Brain microvascular endothelial cell (primary cell): Measurements from ENCODE around the gene MAPK12.

ENCODE experiments used
- DNase-seq: peaks from one replicate; pipeline ENCODE4 v3.0.0-alpha.2; 2020
- H3K27ac ChIP-seq: fragments of 250-450 bp; sonication (Bioruptor Pico); 2 replicates; pipeline ENCODE4 v1.5.1; 2020; ENCODE audit warnings: mild to moderate bottlenecking, moderate library complexity
- H3K27me3 ChIP-seq: fragments of 250-450 bp; sonication (Bioruptor Pico); replicated peaks from 2 replicates; pipeline ENCODE4 v1.5.1; 2020; ENCODE audit warnings: mild to moderate bottlenecking
- H3K36me3 ChIP-seq: fragments of 250-450 bp; sonication (Bioruptor Pico); replicated peaks from 2 replicates; pipeline ENCODE4 v1.5.1; 2020; ENCODE audit warnings: mild to moderate bottlenecking
- H3K4me3 ChIP-seq: 2 replicates; pipeline ENCODE4 v1.5.1; 2011; ENCODE audit warnings: low read depth, mild to moderate bottlenecking, control low read depth, low read length, moderate library complexity
- CTCF ChIP-seq: IDR thresholded peaks from 2 replicates; pipeline ENCODE4 v1.5.1; 2011; ENCODE audit warnings: low read depth, mild to moderate bottlenecking, moderate library complexity, low read length, control low read depth, inconsistent platforms; ENCODE audit errors: missing control alignments
- in situ Hi-C: cut with HindIII; loops from 2 replicates; pipeline ENCODE4 v1.10.0; 2017; ENCODE audit warnings: low sequenced_read_pairs, low pct_ligation_motif_present

Gene MAPK12

GRCh38 chr22:50243685-50244419, 17.6 kb downstream of the MAPK12 start:
- Histone ChIP-seq H3K4me3 (peak overlapping the region; percentile 97), H3K27me3 (no peaks in the 10 kb centered on the region), H3K27ac (peak overlapping the region; percentile 89), H3K36me3 (peaks cover 9% of the 10 kb centered on the region)
- in situ Hi-C loops: no loop called here
- no peak for TF ChIP-seq CTCF
- DNase-seq: no peak

- TF ChIP-seq CTCF: no peak
- Histone ChIP-seq H3K4me3 (peak overlapping the region; percentile 33), H3K27ac (no peak overlapping the region), H3K36me3 (peaks cover 9% of the 10 kb centered on the region), H3K27me3 (no peaks in the 10 kb centered on the region)
- in situ Hi-C loops: no loop called here
- DNase-seq: no peak
Measured at GRCh38 chr22:50242406-50242949, 19.0 kb downstream of the MAPK12 start.

- Histone ChIP-seq H3K36me3 (peaks cover 4% of the 10 kb centered on the region), H3K4me3 (no peak overlapping the region), H3K27ac (no peak overlapping the region), H3K27me3 (no peaks in the 10 kb centered on the region)
- in situ Hi-C loops: no loop called here
- TF ChIP-seq CTCF: no peak
- no peak for DNase-seq
Measured at GRCh38 chr22:50238755-50239154, 22.7 kb downstream of the MAPK12 start.

- Histone ChIP-seq H3K4me3 (no peak overlapping the region), H3K27ac (no peak overlapping the region), H3K36me3 (peaks cover 6% of the 10 kb centered on the region), H3K27me3 (no peaks in the 10 kb centered on the region)
- peak; percentile 71 for TF ChIP-seq CTCF
- in situ Hi-C loops: no loop called here
- no peak for DNase-seq
Measured at GRCh38 chr22:50236731-50237409, 24.6 kb downstream of the MAPK12 start.

GRCh38 chr22:50233223-50233622, 28.3 kb downstream of the MAPK12 start:
- peaks cover 12% of the 10 kb centered on the region for H3K36me3 ChIP-seq
- TF ChIP-seq CTCF: no peak
- H3K4me3 ChIP-seq: no peak overlapping the region
- in situ Hi-C loops: no loop called here
- DNase-seq: no peak
- H3K27me3 ChIP-seq: no peaks in the 10 kb centered on the region
- H3K27ac ChIP-seq: no peak overlapping the region
